Measurements from ENCODE around the gene DNM3.

- TF ChIP-seq CTCF (IDR thresholded peaks at IDR 0.05): no peak
- peak; percentile 11 to 50 for TF ChIP-seq POLR2AphosphoS5 (IDR thresholded peaks at IDR 0.05)
- TF ChIP-seq POLR2A (IDR thresholded peaks at IDR 0.05): no peak
These were observed 254.5 kb downstream of the DNM3 start for GRCh38 chr1:172095846-172096245.
